Stromal cell of bone marrow (primary cell): ENCODE measurements around the gene HOXD13.

Source experiments
- DNase-seq: peaks from one replicate; pipeline ENCODE4 v3.0.0-alpha.2; 2012; ENCODE audit warnings: low read depth

HOXD13 gene

DNA sequence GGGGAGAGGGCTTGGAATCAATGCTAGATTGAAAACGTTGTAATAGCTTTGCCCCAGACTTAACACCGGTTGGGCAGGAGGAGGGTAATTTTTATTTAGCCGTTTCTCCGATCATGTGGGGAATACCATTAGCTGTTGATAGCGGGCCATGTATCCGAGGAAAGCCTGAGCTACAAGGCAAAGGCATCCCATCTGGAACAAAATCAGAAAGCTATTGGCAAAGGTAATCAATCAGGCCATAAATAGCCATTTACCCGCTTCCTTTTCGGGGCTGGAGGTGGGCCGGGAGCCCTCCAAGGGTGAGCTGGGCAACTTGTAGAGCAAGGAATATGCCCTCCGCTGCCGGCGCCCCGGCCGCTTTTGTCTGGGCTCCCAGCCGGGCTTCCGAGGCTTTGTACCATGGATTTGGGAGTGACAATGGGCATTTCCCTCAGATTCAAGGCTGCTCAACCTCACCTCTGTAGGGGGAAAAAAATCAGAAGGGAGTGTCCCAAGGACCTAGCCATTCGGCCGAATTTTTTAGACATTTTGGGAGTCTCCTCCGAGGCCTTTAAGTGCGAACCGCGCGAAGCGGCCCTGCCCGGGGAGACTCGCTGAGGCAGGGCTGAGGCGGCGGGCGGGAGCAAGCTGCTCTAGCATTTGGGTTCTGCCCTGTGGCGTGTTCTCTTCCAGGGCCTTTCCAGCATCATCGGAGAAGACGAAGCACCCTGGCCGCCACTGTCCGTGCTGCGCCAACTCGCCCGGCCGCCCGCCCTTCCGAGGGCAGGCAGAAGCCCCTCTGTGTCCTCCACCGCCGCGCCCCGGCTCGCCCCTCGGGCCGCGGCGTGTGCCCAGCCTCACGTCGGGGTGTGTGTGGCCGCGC lies 28.9 kb downstream of the HOXD13 start:
- DNase-seq = no peak

DNA sequence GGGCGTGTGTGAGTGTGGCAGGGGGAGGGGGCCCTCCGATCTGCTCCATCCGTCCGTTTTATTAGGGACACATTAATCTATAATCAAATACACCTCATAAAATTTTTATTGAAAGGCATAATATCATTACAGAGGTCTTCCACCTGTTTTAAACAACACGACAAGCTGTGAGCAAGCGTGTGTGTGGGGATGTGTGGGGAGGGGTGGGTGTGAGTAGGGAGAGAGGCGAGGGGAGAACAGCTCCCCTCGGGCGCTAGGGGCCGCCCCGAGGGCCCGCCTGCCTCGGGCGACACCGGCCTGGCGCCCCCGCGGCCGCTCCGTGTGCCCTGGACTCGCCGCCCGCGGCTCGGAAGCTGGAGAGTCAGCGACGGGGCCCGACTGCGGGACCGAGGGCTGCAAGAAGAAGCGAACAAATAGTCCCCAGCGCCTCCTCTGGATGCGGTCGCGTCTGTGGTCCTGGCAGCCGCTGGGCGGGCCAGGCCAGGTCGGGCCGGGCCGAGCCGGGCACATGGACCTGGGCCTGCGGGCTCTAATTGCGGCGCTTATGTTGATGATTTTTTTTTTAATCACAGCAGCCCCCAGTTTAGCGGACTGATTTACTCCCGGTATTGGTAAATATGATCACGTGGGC lies 29.6 kb downstream of the HOXD13 start:
- no peak for DNase-seq

DNA sequence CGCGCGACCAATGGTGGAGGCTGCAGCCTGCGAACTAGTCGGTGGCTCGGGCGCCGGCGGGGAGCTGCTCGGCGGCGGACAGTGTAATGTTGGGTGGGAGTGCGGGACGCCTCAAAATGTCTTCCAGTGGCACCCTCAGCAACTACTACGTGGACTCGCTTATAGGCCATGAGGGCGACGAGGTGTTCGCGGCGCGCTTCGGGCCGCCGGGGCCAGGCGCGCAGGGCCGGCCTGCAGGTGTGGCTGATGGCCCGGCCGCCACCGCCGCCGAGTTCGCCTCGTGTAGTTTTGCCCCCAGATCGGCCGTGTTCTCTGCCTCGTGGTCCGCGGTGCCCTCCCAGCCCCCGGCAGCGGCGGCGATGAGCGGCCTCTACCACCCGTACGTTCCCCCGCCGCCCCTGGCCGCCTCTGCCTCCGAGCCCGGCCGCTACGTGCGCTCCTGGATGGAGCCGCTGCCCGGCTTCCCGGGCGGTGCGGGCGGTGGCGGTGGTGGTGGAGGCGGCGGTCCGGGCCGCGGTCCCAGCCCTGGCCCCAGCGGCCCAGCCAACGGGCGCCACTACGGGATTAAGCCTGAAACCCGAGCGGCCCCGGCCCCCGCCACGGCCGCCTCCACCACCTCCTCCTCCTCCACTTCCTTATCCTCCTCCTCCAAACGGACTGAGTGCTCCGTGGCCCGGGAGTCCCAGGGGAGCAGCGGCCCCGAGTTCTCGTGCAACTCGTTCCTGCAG lies 30.3 kb downstream of the HOXD13 start, which contains the start of gene HOXD9:
Gene HOXD9 (plus strand): TSS at position 37 of the 728 bp plus-strand sequence. CDS start 50 bp downstream, at position 87.
- DNase-seq = no peak

DNA sequence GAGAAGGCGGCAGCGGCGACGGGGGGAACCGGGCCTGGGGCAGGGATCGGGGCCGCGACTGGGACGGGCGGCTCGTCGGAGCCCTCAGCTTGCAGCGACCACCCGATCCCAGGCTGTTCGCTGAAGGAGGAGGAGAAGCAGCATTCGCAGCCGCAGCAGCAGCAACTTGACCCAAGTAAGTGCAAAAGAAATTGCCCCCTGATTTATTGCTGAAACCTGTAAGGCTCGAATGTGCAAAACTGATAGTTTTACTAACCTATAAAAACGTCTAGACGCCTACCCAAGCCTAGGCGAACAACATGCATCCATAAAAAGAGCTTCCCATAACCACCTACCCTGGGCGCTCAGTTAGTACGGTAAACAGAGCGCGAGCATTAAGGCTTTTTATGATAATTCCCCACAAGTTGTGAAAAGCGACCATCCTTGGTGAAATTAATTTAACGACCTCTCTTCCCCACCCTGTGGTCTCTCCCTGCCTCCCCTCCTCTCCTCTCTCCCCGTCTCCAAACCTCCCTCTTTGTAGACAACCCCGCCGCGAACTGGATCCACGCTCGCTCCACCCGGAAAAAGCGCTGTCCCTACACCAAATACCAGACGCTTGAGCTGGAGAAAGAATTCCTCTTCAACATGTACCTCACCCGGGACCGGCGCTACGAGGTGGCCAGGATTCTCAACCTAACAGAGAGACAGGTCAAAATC lies 31.0 kb downstream of the HOXD13 start:
- DNase-seq = no peak

GRCh38 chr2:176124110-176124946 lies 31.8 kb downstream of the HOXD13 start:
- no peak for DNase-seq

GRCh38 chr2:176124947-176125771 lies 32.6 kb downstream of the HOXD13 start:
- no peak for DNase-seq

GRCh38 chr2:176125772-176126054 lies 33.2 kb downstream of the HOXD13 start:
- no peak for DNase-seq

DNA sequence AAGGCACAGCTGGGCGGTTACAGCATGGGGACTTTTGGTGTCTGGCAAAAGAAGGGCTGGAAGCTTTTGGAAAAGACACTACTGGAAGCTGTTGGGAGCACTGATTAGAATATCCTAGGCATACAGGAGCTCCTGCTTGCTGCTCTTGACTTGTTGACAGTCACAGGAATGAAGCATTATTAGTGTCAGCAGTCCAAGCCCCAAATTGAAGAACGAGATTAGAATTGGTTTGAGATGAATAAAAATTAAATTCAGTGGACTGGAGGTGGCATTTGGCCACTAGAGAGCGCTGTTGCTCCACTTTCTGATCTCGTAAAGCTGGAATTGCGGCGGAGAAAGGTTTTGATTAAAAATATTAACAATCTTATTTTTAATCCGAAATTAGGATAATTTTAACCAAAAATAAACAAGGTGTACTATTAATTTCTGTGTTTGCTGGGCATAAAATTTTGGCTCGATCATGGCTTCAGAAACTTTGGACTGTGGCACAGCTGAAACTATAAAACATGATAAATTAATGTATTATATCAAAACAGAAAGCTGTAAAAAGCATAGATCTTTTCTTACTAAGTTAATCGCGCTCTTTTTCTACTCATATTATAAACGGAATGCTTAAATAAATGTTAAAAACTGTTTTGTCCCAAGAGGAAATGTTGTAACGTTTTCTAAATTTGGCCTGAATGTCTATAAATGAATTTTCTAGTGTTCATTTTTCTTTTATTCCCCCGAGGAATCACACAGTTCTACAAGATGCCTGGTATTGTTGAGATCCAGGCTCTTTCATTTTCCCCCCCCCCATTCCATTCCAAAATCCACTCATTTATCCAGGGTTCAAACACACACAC lies 34.6 kb downstream of the HOXD13 start:
- DNase-seq = no peak

- no peak for DNase-seq
Observed at GRCh38 chr2:176127774-176128072, 35.2 kb downstream of the HOXD13 start.

- no peak for DNase-seq
Observed at GRCh38 chr2:176128172-176128981, 35.9 kb downstream of the HOXD13 start.

GRCh38 chr2:176128982-176129796 lies 36.7 kb downstream of the HOXD13 start, which contains the start of gene HOXD8:
TSS of gene HOXD8 (plus strand) at chr2:176129705. CDS start at chr2:176130367, 662 bp downstream.
- peak; percentile 73 for DNase-seq

- no peak for DNase-seq
Observed at GRCh38 chr2:176129813-176130146, 37.3 kb downstream of the HOXD13 start.

GRCh38 chr2:176130147-176130956 lies 37.8 kb downstream of the HOXD13 start:
- DNase-seq = no peak

GRCh38 chr2:176130957-176131847 lies 38.7 kb downstream of the HOXD13 start:
- no peak for DNase-seq

GRCh38 chr2:176131848-176132158 lies 39.3 kb downstream of the HOXD13 start:
- no peak for DNase-seq
